Glomerular endothelial cell (primary cell): Measurements from ENCODE around the gene KRT78. TPM values are rescaled to one million over a fixed set of nuclear protein-coding genes. Genes with fewer than 3 reads are reported as not detected.
"Not testable (repeated sequence)": the region's sequence is repeated elsewhere in the genome, so short reads cannot be mapped to it uniquely, and the experiment has no call there.

Source experiments
- DNase-seq: peaks from one replicate; pipeline ENCODE4 v3.0.0-alpha.2; 2011; ENCODE audit warnings: low read depth, low spot score; ENCODE audit errors: extremely low read depth
- total RNA-seq: library from RNA; depleted of rRNA; stranded (reverse); fragments of >200 nt; gene quantifications from 2 replicates; pipeline ENCODE4 v1.2.3, GENCODE V29; 2015

The KRT78 gene
- total RNA-seq, 1 donor from 2014 or later: not detected

DNA sequence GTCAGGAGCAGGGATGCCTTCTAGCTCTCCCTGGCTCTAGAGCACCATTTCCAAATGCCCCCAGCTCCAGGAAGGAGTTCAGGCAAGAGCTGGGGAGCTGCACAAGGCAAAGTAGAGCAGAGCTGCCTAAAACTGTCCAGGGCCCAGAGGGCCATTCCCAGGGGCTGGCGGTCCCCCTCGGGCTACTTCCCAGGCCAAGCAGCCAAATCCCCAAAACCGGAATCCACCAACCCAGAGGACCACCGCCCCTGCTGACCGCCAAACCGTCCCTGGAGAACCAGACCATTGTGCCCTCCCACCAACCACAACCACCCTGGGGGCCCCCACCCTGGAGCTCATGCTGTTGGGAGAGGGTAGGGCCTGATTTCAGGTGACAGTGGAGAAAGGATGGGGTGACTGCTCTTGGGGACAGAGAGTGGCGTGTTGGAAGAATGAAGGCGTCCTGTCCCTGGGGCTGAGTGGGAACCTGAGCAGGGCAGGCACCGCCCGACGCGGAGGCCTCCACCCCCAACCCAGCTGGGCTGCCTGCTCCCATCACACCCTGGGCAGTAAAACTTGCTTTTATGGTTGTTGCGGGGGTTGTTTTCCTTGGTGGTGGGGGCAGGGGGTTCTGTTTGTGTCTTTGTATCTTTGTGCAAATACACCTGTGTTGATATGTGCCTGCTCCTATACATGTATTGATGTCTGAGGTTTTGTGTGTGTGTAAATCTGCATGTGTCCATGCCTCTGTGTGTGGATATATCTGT, 24.0 kb upstream of the KRT78 start:
- DNase-seq: no peak

DNA sequence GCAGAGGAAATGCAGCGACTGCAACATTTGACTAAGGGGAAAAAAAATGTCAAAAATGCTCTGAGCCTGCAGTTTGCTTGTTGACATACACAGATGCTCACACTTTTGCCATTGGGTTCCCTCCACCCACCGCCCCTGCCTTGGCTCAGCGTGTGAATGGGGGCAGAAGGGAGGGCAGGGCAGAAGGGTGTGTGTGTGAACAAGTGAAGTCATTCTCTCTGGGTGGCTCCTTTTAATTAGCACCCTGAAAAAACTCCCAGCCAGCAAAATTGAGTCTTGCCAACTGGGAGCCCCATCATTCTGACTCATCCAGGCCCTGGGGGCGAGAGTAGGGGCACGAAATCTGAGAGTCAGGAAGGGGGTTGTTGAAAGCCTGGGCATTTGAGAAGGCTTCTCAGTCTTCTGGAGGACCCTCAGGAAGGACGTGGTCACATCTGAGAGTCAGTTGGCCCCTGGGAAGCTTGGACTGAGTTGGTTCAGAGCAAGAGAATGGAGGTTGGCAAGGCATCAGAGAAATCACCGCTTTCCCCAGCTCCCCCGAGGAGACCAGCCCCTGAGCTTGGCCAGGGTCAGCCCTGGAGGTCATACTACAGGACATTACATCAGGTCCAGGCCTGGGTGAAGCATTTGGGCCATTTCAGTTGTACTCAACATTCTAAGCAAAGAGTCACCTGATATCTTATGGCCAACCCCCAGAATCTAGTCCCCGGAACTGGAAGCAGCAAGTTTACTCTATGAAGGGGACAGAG, 22.7 kb upstream of the KRT78 start:
- DNase-seq: no peak

DNA sequence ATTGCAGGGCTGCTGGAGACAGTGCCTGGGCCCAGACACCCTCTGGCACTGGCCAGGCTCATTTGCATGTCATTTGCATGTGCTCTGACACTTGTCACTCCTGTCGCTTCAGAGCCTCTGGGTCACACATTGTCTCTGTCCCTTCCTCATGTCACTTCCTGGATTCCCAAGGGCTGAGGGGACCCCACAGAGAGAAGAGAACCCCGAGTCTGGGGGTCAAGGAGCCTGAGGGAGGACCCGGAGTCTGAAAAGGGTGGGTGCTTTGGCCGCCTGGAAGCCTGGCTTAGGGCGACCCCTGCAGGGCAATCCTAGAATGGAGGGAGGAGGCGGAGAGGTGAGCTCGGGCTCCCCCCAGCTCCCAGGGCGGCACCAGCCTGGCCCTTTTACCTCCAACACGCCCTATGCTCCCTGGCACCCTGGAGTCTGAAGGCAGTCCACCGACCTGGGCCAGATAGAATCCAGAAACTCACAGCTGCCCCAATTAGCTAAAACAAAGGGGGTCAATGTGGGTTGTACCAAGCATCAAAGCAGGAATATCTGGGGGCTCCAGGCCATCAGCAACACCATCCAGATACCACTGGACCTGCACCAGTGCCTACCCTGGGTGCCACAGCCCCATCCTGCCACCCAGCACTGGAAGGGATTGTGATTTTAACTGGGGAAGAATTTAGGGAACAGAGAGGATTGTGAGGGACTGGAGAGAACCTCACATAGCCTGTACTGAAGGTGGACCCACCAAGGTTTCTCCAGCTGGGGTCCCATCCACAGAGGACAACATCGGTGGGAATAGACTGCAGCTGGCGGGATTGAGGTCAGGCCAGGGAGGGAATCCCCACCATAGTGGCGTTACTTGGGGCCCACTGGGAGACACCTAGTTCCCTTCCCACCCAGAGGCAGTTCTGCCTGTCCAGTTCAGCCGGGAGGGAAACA, 21.8 kb upstream of the KRT78 start:
- DNase-seq: no peak

DNA sequence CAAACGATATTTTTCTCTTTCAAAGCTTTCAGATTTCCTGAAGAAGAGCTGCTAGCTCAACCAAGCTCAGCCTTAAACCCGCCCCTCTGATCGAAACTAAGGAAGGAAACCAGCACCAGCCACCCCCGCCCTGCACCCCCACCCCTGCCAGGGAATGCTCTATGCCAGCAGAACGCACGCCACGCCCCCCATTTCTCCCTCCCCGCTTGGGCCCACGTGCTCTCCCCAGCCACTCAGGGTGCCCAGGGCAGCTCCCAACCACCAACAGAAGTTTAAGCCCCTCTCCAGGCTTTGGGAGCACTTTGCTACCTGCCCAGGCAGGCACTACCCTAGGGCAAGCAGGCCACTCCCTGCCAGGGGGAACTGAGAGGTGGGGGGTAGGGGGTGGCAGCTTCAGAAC, 18.8 kb upstream of the KRT78 start:
- no peak for DNase-seq

DNA sequence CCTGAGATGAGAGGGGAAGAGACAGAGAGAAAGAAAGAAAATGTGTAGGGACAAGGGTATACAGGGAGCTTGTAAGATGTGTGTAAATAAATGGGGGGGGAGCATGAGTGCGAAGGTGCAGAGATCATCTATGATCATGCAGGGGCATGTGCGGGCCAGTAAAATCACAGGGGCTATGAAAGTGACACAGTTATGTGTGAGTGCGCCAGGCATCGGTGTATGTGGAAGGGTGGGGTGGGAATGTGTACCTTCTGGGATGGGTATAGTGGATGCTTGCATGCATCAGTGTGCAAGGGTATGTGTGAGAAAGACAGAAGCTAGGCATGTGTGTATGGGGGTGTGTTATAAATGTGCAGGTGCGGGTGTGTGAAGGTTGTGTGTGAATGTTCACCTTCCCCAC, 18.4 kb upstream of the KRT78 start:
- no peak for DNase-seq

DNA sequence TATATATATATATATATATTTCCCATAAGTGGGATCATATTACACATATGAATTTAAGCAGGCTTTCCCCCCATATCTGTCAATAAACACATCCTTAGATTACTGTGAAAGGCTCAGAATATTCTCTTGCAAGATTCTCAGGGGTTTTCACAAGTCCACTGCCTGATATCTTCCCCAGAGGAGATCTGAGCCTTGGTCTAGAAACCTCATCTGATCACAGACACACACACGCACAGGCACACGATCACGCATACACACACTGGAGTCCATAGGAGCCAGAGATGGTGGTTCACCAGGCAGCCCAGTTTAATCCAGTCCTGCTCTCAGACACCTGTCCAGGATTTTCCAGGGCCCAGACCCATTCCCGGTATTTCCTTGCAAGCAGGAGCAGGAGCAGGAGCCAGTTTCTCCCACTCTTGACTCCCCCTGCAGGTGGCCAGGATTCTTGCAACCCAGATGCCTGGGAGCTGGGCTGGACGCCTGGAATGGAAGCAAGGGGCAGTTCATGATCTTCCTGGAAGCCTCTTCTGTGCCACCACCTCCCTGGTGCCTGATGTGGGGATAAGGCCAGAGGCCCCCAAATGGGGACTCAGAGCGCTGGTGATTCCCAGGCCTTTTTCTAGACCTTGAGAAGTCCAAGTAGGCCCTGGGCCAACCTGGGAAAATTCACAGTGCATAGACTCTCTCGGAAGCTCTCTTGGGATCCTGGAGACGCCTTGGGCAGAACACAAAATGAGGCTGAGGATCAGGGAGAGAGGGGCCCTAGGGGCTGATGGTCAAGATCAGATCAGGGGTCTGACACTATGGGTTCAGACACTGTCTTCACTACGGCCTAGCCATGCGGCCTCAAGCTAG, 16.5 kb upstream of the KRT78 start:
- DNase-seq: no peak

DNA sequence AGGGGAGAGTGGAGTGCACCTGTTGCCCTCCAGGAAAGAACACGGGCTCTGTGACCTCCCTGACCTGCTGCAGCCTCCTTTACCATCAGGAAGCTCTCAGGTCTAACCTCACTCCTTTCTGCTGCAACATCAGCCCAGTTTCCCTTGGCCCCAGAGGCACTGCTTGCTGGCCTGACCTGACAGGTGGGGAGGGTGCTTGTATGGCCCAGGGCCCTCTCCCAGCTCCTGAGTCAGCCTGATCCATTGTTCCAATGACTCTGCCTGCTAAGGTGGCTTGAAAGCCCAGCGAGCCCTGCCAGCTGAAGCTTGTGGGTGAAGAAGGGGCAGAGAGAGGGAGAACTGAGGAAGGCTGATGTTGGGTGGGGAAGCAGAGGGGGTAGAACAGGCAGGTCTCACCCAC, 13.2 kb upstream of the KRT78 start:
- DNase-seq: no peak

DNA sequence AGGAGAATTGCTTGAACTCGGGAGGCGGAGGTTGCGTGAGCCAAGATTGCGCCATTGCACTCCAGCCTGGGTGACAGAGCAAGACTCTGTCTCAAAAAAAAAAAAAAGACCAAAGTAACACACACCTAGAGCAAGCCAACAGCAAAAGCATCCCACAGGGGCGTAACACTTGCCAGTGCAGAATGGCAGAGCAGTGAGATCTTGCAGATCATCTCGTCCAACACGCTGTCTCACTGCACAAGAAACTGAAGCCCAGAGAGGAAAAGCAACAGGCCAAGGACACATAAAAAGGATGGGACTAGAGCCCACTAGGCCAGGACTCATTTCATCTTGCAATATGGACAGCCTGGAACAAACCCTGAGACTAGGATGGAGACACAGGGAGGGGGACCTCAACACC, 12.7 kb upstream of the KRT78 start:
- no peak for DNase-seq

DNA sequence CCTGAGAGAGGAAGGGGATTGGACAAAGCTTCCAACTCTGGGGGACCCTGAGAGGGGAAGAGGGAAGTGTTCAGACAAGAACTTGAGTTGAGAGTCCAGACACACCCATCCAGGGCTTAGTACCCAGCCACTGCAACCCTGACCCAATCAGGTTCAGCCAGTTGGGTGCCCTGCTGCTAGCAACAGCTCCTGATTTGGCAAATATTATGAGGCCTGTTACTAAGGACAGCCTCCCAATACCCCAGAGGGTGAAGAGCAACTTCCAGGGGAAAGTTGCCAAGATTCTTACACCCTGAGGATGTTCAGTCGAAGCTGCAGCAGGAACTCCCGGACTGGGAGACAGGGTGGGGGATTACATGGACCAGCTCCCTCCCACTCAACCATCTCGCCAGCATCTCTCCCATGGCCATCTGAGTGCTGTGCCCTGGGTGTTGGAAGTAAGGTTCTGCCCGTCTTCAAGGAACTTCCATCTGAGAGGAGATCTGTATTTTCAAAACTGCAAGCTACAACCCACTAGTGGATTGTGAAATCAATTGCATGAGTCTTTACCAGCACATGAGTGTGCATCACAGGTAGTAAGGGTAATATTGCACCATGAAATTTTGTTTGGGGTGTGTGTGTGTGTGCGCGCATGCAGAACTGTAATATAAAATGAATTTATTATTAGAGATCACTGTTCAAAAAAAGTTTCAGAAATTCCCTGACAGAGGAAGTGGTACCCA, 11.5 kb upstream of the KRT78 start:
- no peak for DNase-seq

DNA sequence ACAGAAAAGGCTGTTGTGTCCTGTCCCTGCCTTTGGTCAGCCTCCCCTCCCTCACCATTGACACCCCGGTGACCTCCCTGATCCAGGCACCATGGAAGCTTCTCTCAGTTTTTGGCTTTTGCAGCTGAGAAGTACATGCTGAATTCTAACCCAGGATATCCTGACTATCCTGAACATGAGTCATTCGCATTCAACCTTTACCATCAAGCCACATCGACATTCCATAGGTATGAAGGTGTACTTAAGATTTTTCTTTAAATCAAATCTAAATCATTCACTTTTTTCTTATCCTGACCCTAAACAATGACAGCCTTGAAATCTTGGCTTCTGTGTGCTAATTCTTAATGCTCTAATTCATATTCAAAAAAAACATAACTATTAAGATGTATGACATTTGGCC, 8.7 kb upstream of the KRT78 start:
- no peak for DNase-seq

DNA sequence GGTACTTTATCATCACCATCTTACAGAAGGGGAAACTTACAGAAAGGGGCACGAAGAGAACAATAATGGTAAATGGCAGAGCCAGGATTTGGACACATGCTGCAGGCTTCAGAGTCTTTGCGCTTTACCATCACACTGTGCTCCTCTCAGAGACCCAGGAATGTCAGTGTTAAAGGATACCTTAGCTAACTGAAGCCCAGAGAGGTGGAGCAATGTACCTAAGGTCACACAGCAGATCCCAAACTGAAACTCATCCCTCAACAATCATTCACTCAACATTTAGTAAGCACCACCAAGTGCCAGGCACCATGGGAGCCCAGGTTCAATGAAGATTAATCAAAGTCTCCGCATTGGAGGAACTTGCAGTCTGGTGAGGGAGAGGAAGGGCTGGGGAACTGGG, 8.0 kb upstream of the KRT78 start:
- DNase-seq: no peak

DNA sequence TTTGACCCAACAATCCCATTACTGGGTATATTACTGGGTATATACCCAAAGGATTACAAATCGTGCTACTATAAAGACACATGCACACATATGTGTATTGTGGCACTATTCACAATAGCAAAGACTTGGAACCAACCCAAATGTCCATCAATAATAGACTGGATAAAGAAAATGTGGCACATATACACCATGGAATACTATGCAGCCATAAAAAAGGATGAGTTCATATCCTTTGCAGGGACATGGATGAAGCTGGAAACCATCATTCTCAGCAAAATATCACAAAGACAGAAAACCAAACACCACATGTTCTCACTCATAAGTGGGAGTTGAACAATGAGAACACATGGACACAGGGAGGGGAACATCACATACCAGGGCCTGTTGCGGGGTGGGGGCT, 7.3 kb upstream of the KRT78 start:
- not testable (repeated sequence) for DNase-seq

DNA sequence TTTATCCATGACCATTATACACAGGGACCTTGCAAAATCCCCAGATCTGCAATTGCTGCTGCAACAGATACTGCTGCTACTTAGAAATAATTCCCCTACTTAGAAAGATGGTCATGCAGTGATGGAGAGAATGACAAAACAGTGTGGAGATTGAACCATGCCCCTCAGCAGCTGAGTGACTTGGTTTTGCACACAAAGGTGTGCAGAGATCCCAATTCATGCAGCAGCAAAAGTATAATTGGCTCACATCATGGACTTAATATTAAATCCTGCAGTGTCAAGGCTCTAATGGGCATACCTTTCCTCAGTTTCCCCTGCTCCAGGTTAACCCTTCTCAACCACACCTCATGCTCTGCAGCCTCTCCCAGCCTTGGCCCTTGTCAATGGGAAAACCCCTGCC, 3.0 kb upstream of the KRT78 start:
- no peak for DNase-seq

DNA sequence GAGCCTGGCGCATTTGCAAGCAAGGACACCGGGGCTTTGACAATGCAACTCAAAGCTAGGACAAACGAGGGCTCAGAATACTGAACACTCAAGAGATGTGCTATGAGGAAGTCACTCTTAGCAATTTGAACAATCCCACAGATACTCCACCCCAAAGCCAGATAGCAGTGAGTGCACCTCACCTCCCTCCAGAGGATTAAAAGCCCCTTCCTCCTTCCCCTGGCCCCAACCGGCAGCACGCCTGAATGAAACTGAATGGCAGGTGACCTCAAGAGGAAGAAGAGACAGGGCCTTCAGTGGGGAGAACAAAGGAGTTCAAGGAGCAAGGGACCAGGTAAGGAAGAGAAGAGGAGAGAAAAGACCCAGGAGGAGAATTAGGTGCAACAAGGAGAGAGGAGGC, 1.9 kb upstream of the KRT78 start:
- DNase-seq: no peak

DNA sequence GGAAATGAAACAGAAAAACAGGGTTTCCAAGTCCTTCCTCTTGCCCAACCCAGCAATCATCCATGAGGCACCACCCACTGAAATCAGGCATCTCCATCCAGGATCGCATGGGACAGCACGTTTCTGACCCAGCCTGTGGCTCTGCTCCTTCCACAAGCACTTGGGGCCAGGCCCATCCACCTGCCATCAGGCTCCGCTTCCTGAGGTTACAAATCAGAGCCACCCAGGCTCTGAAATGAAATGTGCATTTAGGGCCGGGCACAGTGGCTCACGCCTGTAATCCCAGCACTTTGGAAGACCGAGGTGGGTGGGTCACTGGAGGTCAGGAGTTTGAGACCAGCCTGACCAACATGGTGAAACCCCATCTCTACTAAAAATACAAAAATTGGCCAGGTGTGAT, 717 bp upstream of the KRT78 start:
- DNase-seq: no peak

DNA sequence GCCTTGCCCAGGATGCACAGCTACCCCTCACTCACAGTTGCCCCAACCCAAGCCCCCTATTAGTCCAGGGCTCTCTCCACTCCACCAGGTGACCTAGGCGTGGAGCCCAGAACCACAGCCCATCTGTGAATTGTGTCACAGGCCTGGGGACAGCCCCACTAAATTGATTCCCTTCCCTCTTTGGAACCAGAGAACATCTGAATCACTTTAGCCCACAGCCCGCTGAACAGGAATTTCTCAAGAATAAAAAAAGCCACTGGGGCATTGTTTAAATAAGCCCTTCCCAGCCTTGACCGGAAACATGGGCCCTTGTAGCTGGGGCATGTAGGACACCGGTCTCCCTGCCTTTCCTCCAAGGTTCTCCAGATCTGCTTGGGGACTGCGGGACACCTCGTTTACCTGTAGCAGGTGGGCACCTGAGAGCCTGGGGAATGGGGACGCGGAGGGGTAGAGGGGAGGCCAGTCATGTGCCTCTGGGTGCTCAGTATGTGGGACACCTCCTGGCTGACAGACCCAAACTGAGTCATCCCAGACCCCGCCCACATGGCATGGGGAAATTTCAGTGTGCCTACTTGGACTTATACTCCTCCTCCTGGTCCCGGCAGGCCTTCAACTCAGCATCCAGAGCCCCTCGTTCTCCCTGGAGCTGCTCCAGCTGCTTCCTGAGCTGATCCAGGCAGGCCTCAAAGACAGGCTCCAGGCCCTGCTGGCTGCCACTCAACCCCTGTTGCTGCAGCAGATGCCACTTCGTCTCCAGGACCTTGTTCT, 1.3 kb downstream of the KRT78 start:
- DNase-seq: no peak

DNA sequence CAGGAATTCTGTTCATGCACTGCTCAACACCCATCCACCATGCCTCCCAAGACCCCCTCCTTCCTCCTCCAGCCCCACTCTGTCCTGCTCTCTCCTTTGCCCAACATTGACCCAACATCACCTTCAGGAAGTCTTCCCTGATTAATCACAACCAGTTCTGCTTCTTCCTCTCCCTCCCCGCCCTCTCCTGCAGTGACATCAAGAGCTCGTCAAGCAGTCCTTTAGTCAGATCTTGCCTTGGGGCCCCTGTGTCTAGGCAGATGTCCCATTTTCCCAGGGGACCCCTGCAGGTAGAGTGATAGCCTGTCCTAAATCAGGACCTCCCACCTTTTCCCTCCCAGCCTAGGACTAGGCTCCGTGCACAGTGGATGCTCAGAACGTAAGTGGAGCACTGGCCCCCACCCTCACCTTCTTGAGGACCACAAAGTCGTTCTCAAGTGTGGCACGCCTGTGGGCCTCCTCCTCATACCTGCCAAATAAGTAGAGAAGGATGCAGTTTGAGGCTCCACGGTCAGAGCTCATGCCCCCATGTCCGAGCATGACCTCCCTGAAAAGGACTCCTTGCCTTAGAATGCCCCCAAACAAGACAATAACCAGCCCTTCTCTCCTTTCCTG, 2.3 kb downstream of the KRT78 start:
- no peak for DNase-seq

DNA sequence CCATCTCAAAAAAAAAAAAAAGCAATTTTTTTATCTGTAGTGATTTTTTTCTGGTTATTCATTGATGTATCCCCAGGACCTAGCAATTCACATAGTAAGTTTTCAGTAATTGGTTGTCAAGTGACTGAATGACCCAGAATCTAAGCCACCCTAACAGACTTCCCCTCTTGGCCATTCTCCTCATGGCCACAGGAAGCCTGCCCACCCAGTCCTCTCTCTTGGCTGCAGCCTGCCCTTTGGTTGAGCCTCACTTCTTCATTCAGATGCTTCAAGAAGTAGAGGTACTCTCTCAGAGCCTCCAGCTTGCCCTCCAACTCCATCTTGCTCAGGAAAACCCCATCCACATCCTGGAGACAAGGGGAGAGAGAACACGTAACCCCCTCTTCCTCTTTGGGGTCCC, 2.8 kb downstream of the KRT78 start:
- DNase-seq: no peak

DNA sequence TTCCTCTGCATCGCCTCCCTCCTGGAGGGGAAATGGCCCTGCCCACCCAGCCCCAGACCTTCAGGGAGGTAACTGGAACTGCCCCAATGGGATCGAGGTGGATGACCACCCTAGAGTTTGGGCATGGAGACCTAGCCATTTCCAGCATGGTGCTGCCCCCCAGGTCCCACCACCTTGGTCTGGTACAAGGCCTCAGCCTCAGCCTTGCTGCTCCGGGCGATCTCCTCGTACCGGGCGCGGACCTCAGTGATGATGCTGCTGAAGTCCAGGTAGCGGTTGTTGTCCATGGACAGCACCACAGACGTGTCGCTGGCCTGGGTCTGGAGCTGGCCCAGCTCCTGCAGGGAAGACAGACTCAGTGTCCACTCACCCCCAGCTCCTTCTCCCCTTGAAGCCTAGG, 4.4 kb downstream of the KRT78 start:
- DNase-seq: no peak
